HG03378 (cell line): ENCODE measurements around the gene ZP1.

ENCODE experiments used
- ATAC-seq: cut with Tn5 transposase; IDR thresholded peaks from one replicate; pipeline ENCODE4 v1.9.1; 2021; ENCODE audit warnings: mild to moderate bottlenecking, moderate library complexity; ENCODE audit not compliant: unreplicated experiment

Gene ZP1

DNA sequence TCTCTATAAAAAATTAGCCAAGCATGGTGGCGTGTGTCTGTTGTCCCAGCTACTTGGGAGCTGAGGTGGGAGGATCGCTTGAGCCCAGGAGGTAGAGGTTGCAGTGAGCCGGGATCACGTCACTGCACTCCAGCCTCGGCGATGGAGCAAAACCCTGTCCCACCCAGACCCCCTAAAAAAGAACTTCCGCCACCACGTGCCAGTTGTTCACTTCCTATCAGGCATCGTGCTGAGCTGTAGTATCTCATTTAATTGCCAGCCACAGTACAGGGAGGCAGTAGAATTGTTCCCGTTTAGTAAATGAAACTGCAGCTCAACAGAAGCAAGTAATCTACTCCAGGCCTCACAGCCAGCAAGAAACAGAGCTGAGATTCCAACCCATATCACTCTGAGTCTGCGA is 53.9 kb downstream of the ZP1 start:
- ATAC-seq: no peak

DNA sequence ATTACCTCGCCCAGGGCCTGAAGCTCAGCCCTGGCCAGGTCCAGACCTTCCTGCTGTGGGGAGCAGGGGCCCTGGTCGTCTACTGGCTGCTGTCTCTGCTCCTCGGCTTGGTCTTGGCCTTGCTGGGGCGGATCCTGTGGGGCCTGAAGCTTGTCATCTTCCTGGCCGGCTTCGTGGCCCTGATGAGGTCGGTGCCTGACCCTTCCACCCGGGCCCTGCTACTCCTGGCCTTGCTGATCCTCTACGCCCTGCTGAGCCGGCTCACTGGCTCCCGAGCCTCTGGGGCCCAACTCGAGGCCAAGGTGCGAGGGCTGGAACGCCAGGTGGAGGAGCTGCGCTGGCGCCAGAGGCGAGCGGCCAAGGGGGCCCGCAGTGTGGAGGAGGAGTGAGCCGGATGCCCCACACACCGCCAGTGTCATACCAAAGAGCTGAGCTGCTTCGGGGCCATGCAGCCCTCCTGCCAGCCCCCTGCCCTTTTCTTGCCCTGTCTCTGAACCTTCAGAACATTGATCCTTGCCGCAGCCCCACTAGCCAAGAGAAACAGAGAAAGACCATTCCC is 54.5 kb downstream of the ZP1 start:
- ATAC-seq: no peak

DNA sequence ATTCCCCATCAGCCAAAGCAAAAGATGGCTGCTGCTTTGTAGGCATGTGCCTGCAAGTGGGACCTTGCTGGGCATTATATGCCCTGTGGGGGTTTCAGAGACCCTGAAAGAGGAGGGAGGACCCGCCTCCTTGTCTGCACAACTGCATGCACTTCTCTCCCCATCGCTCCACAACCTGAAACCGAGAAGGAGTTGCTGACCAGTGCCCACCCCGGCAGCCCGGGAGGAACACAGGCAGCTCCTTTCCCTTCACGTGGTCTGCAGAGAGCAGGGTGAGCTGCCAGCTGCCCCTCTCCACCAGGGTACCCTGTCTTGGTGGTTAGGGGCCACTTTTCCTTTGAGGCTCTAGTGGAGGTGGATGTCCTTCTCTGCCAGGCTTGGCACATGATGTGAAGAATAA is 55.6 kb downstream of the ZP1 start:
- no peak for ATAC-seq

DNA sequence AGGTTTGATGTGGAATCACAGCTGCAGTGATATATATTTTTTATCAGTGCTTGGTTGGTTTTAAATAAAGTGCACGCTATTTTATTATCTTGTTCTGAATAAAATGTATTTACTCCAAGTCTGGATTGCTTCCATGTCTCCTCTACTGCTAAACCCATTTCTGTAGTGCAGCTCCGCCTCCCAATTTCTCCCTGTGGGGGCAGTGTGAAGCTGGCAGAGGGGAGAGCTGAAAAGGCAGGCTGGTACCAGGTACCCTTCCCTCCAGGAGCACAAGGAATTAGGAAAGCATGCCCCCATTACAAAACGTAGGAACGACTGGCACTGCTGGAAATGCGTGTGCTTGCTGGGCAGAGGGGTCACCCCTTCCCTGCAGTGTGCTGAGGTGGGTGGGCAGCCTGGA is 56.0 kb downstream of the ZP1 start:
- ATAC-seq: no peak

DNA sequence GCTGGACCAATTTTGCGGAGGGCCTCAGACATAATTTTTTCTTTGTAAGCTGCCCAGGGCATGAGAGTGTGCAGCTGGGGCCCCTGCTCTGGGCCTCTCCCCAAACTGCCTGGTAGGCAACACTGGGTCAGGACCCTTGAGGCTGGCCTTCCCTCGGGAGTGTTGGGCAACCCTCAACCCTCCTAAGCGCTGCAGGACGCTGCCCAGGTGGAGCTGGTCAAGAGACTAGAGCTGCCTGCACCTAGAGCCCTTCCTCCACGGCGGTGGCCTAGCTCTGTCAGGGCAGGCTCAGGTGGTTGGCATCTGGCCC is 56.4 kb downstream of the ZP1 start:
- ATAC-seq: no peak

DNA sequence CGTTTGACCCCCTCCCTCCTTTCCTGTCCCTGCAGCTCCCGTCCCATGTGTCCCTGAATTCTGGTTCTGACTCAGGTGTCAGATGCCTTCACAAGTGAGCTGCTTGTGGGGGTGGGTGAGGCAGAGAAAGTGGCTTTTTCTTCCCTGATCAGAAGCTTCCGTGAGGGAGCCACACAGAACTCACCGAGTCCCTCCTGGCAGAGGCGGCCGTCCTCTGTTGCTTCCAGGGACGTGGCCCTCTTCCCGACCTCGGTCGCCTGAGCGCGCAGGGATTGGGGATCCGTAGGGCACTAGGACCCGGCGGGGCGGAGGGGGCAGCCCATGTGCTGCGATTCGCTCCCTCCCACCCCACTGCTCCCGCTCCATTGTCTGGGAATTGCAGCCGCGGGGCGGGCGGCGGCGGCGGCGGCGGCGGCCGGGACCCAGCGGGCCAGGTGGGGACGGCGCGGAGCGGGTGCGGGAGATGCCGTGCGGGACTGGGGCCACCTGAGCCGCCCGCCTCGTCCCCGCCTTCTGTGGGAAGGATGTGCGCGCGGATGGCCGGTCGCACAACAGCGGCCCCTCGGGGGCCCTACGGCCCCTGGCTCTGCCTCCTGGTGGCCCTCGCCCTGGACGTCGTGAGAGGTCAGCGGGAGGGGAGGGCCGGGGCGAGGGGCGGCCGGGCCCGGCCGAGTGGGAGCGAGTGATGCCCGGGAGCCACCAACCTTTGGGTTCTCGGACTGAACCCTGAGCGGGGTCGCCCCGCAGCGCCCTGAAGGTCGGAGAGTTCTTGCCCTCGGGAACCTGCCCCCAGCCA is 57.0 kb downstream of the ZP1 start, which contains the start of gene TMEM132A:
TSS of gene TMEM132A (plus strand) at position 351 of the 796 bp plus-strand sequence. CDS start at position 525, 174 bp downstream.
- no peak for ATAC-seq
